Ectodermal cell (in vitro differentiated cells): ENCODE measurements around the gene GLO1. TPM values are rescaled to one million over a fixed set of nuclear protein-coding genes. Genes with fewer than 3 reads are reported as not detected.
A peak's percentile ranks its signal among the peaks of the same experiment; 100 is the strongest.

ENCODE experiments used
- H3K27ac ChIP-seq: 2 replicates; pipeline ENCODE4 v1.7.0; 2013; ENCODE audit warnings: mild to moderate bottlenecking, low read depth, low read length; ENCODE audit not compliant: insufficient read depth, poor library complexity, severe bottlenecking
- H3K27me3 ChIP-seq: 2 replicates; pipeline ENCODE4 v1.7.0; 2013; ENCODE audit warnings: mild to moderate bottlenecking, low read length; ENCODE audit not compliant: insufficient read depth, control insufficient read depth, poor library complexity, severe bottlenecking
- H3K36me3 ChIP-seq: one replicate; pipeline ENCODE4 v1.7.0; 2013; ENCODE audit warnings: low read length; ENCODE audit not compliant: control insufficient read depth, insufficient read depth
- H3K4me1 ChIP-seq: one replicate; pipeline ENCODE4 v1.7.0; 2013; ENCODE audit warnings: low read length; ENCODE audit not compliant: control insufficient read depth, insufficient read depth
- H3K4me3 ChIP-seq: 2 replicates; pipeline ENCODE4 v1.7.0; 2013; ENCODE audit warnings: low read depth, low read length, control low read depth; ENCODE audit not compliant: insufficient read depth
- H3K9me3 ChIP-seq: 2 replicates; pipeline ENCODE4 v1.7.0; 2013; ENCODE audit warnings: mild to moderate bottlenecking, low read length, moderate library complexity; ENCODE audit not compliant: control insufficient read depth
- WGBS, 2 experiments: methylation state at CpG; one replicate each; pipeline ENCODE4 v1.1.7; 2013; ENCODE audit warnings: missing lambda C conversion rate in 2 of 2; 5-methylcytosine and 5-hydroxymethylcytosine counted together
- polyA plus RNA-seq, 4 experiments: library from polyadenylated mRNA; stranded (reverse); fragments of 50-300 nt; gene quantifications; one replicate each; pipeline ENCODE4 v1.2.3, GENCODE V29; 2013

GLO1 gene
- polyA plus RNA-seq (2013, experiment 1 of 4): 272 TPM
- 276 TPM for polyA plus RNA-seq (2013, experiment 2 of 4)
- 189 TPM for polyA plus RNA-seq (2013, experiment 3 of 4)
- polyA plus RNA-seq (2013, experiment 4 of 4): 196 TPM

DNA sequence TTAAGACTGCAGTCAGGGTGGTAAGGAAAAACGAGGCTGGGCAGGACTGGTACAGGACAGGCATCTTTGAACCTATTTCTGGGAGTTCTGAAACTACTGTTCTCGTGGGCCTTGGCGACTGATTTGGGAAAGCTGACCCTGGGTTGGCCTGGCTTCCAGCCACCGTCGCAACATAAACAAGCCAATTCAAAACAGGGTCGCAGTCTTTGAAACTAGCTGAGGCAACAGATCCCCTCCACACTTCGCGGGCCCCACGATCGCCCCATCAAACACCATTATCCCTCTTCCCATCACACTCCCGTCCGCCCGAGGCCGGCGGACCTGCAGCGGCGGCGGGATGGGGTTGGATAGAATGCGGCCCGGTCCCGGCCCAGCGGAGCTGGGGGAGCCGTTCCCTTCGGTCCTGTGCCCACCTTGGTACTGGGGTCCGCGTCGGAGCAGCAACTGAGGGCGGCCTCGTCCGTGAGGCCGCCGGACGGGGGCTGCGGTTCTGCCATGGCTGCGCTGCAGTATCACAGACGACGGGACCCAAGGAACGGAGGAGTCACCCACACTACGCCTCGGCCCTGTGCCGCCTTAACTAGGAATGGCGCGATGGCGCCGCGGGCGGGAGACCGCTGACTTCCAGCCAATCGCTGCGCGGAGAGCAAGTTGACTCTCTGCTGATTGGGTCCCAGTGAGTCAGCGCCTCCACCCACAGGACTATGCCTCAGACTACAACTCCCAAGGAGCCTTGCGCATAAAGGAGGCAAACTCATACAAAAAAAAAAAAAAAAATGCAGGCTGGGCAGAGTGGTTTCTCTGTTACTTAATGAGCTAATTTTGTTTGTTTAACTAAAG, at the start of gene GLO1:
Gene GLO1 (minus strand): TSS at position 588 of the 840 bp plus-strand sequence. CDS start 91 bp downstream, at position 497.
- no peaks in the 10 kb centered on the region for H3K9me3 ChIP-seq
- H3K4me1 ChIP-seq: no peaks in the 10 kb centered on the region
- WGBS, 2 experiments: 1% methylated on average over 53 of the region's 53 CpGs
- no peaks in the 10 kb centered on the region for H3K27me3 ChIP-seq
- H3K27ac ChIP-seq: peak within 1 kb of the TSS; percentile 80
- no peaks in the 10 kb centered on the region for H3K36me3 ChIP-seq
- peak within 1 kb of the TSS; percentile 72 for H3K4me3 ChIP-seq

DNA sequence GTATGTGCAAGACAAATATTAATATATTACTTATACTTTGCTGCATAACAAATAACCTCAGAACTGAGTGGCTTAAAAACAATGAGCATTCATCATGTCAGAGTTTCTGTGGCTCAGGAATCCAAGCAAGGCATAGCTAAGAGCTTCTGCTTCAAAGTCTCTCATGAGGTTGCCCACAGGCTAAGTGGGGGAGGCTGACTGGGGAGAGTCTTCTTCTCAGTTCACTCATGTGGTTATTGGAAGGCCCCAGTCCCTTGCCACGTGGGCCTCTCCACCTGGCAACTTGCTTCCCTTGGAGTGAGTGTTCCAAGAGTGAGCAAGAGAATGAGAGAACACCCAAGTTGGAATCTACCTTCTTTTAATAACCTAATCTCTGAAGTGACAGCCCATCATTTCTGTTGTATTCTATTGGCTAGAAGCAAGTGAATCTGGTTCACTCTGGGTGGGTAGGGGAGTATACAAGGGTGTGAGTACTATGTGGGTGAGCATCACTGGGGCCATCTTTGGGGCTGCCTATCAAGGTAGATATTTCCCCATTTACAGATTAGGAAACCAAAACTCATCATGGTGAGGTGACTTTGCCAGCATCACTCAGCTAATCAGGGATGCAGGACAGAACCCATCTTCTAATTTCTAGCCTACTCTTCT, 48.1 kb upstream of the GLO1 start:
- WGBS, 2 experiments: 79 to 100% methylated on average over 1 of the region's 1 CpG
- H3K4me1 ChIP-seq: no peaks in the 10 kb centered on the region
- H3K27ac ChIP-seq: no peak overlapping the region
- no peaks in the 10 kb centered on the region for H3K36me3 ChIP-seq
- no peaks in the 10 kb centered on the region for H3K27me3 ChIP-seq
- H3K4me3 ChIP-seq: no peak overlapping the region
- no peaks in the 10 kb centered on the region for H3K9me3 ChIP-seq

DNA sequence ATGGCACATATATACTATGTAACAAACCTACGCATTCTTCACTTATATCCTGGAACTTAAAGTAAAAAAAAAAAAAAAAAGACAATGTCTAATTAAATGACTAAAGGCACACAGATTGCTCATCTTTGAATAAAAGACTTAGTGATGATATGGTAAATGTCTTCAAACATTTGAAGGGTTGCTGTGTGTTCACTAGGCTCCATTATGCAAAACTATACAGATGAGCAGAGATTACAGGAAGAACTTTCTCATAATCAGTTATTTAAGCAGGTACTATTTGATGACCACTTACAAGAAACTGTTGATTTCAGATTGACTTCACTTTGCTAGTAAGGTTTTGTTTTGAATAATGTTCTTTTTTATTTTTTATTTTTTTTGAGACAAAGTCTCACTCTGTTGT, 46.5 kb upstream of the GLO1 start:
- no peaks in the 10 kb centered on the region for H3K4me1 ChIP-seq
- WGBS, 2 experiments: 100% methylated on average over 1 of the region's 1 CpG; no CpG with 5 or more reads in 1 of the 2 experiments
- H3K36me3 ChIP-seq: no peaks in the 10 kb centered on the region
- no peak overlapping the region for H3K4me3 ChIP-seq
- no peak overlapping the region for H3K27ac ChIP-seq
- no peaks in the 10 kb centered on the region for H3K27me3 ChIP-seq
- H3K9me3 ChIP-seq: no peaks in the 10 kb centered on the region

DNA sequence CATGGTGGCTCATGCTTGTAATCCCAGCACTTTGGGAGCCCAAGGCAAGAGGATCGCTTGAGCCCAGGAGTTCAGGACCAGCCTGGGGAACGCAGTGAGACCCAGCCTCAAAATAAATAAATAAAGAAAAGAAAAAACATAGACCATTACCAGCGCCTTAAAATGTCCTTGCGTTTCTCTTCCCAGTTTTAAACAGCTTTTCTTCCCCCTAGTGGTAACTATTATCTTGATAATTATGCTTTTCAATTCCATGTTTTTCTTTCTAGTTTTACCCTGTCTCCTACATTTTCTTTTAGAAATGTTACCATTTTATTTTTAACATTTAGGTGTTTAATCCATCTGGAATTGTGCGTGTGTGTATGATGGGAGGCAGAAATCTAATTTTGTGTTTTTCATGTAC, 36.6 kb upstream of the GLO1 start:
- no peak overlapping the region for H3K4me3 ChIP-seq
- H3K9me3 ChIP-seq: no peaks in the 10 kb centered on the region
- H3K27ac ChIP-seq: no peak overlapping the region
- H3K27me3 ChIP-seq: no peaks in the 10 kb centered on the region
- H3K4me1 ChIP-seq: no peaks in the 10 kb centered on the region
- 62 to 68% methylated on average over 4 to 5 of the region's 5 CpGs for WGBS, 2 experiments
- no peaks in the 10 kb centered on the region for H3K36me3 ChIP-seq

DNA sequence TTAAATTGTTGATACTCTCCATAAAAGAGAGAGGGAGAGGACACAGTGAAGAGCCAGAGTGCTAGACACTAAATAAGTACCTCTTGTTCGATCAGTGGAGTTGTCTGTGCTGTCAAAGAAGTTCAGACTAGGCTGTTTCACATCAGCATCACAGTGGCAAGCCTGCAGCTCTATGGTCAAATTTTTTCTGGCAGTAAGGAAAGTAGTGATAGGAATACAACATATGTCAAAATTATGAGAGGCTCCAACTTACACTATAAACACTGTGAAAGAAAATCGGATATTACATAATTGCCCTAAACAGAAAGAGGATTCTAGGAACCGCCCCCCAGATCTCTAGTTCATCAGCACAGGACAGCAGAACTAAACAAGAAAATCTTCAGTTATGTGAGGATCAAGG, 35.3 kb upstream of the GLO1 start:
- Histone ChIP-seq H3K36me3 (no peaks in the 10 kb centered on the region), H3K9me3 (no peaks in the 10 kb centered on the region), H3K4me3 (no peak overlapping the region), H3K27me3 (no peaks in the 10 kb centered on the region), H3K27ac (no peak overlapping the region), H3K4me1 (no peaks in the 10 kb centered on the region)
- WGBS, 2 experiments: 88 to 95% methylated on average over 2 to 3 of the region's 3 CpGs

DNA sequence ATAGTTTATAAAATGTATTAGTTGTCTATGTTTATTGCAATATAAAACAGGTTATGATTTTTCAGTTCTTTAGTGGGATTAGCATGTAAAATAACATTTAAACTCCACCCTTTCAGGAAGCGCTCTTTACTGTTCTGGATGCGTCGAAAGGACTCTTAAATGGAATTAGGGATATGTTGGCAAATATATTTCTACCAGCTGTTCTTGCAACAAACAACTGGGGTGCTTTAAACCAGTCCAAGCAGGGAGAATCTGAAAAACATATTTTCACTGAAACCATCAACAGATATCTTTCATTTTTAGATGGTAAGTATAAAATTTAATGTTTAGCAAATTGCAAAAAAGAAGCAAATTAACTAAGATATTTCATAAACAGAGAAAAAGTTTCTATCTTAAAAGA, 34.0 kb upstream of the GLO1 start:
- Histone ChIP-seq H3K4me1 (no peaks in the 10 kb centered on the region), H3K27ac (no peak overlapping the region), H3K36me3 (no peaks in the 10 kb centered on the region), H3K9me3 (no peaks in the 10 kb centered on the region), H3K4me3 (no peak overlapping the region), H3K27me3 (no peaks in the 10 kb centered on the region)
- 80% methylated on average over 3 of the region's 3 CpGs; no CpG with 5 or more reads in 1 of the 2 experiments for WGBS, 2 experiments

DNA sequence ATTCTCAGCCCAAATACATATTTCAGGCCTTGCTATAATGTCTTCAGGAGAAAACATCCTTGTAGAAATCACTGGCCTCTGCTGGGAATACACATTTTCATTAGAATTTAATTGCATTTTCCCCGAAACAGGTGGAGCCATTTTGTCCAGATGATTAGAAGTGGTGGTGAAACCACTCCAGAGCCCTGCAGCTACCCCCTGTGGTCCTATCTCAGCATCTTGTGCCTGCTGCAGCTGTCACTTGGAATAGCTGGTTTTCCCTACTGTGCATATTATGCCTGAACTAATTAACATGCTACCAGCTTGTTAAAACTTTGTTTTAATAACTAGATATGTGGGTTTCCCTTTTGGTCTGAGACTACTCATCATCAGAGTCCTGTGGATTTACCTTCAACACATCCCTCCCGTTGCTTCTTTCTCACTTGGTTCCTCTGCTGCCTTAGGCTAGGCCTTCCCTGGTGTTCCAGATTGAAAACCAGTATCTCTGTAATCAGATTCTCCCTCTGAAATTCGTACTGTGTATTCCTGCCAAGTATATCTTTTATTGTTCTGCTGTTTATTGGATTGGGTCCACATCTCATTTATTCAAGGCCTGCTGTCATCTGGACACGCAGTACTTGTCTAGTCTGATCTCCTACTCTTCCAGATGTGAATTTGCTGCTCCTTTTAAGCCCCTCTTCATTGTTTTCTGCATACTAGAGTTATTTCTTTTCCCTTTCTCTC, 27.4 kb upstream of the GLO1 start:
- Histone ChIP-seq H3K27ac (no peak overlapping the region), H3K27me3 (no peaks in the 10 kb centered on the region), H3K4me1 (no peaks in the 10 kb centered on the region), H3K4me3 (no peak overlapping the region), H3K9me3 (no peaks in the 10 kb centered on the region), H3K36me3 (no peaks in the 10 kb centered on the region)
- 88 to 94% methylated on average over 4 of the region's 4 CpGs for WGBS, 2 experiments

DNA sequence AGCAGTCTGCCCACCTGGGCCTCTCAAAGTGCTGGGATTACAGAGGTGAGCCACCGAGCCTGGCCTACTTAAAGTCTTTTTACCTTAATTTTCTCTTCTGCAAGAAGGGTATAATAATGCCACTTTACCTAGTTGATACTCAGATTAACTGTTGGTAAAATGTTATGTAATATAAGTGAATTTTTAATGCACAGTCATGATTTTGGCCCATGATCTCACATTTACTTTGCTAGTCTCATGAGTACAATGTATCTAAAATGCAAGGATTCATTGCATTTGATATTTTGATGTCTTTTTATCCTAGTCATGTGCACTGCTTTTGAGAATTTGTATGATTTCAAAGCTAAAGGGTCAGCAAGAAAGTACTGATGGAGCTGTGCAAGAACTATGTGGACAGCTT, 25.3 kb upstream of the GLO1 start:
- Histone ChIP-seq H3K9me3 (no peaks in the 10 kb centered on the region), H3K27ac (no peak overlapping the region), H3K36me3 (no peaks in the 10 kb centered on the region), H3K4me1 (no peaks in the 10 kb centered on the region), H3K4me3 (no peak overlapping the region), H3K27me3 (no peaks in the 10 kb centered on the region)
- 79 to 100% methylated on average over 1 of the region's 1 CpG for WGBS, 2 experiments

DNA sequence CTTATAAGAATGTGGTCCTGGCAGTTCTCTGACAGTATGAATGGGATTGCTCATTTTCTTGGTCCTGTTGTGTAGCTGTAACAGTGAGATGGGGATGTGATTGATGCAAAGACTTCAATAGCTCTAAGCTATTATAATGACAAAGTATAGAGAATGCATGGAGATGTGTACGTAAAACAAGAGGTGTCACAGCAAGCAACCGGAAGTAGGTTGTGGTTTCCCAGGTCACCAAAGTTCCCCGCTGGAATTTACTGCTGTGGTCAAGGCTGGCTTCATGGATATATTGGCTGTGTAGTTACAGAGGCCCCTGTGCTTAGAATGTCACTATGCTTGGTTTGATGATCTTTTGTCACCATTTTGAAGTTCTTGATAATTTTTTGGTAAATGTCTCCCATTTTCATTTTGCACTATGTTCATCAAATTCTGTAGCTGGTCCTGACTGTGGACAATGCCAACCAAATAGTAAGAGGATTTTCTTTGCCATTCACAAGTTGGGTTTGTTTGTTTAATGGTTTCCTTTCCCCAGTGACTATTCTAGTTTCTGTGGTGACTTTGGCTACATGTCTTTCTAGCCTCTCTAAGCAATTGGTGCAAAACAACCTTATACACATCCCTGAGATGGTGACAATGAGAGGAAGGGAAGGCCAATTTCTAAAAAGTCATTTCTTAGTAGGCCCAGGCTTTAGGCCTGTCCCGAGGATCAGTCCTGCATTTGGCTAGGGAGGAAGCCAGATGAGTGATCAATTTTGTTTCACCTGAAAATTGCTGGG, 22.7 kb upstream of the GLO1 start:
- WGBS, 2 experiments: 68 to 82% methylated on average over 4 of the region's 4 CpGs
- Histone ChIP-seq H3K27me3 (no peaks in the 10 kb centered on the region), H3K27ac (no peak overlapping the region), H3K4me1 (no peaks in the 10 kb centered on the region), H3K9me3 (no peaks in the 10 kb centered on the region), H3K36me3 (no peaks in the 10 kb centered on the region), H3K4me3 (no peak overlapping the region)
